Superior temporal gyrus (tissue), 1 donor: ENCODE measurements around the gene STAB1.

Source experiments
- DNase-seq: peaks from one replicate; pipeline ENCODE4 v3.0.0-alpha.2; 2016; ENCODE audit errors: extremely low spot score

STAB1 gene

DNA sequence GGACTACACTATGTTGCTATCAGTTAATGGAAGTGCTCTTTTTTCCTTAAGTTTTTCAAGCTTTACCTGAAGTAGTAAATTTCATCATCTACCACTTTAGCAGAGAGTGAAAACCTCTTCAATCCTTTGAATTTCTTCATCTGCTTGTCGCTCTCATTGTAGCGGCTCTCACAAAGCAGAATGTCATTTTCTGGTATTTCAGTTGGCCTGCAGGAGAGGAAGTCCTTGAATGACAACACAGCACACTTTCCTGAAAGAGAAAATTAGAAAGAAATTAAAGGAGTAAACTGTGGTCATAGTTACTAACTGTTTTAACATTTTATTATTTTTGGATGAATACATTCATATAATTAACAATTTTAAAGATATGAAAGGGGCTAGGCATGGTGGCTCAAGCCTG, 68.8 kb downstream of the STAB1 start:
- no peak for DNase-seq

DNA sequence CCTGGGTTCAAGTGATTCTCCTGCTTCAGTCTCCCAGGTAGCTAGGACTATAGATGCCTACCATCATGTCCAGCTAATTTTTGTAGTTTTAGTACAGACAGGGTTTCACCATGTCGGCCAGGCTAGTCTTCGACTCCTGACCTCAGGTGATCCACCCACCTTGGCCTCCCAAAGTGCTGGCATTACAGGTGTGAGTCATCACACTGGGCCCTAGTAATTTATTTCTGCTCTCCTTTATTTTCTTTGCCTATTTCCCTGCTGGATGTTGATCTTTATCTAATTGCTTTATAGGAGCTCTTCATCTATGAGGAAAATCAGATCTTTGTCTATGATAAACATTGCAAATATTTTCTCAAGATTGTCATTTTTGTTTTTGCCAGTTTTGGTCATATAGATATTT, 72.9 kb downstream of the STAB1 start:
- DNase-seq, result no peak

DNA sequence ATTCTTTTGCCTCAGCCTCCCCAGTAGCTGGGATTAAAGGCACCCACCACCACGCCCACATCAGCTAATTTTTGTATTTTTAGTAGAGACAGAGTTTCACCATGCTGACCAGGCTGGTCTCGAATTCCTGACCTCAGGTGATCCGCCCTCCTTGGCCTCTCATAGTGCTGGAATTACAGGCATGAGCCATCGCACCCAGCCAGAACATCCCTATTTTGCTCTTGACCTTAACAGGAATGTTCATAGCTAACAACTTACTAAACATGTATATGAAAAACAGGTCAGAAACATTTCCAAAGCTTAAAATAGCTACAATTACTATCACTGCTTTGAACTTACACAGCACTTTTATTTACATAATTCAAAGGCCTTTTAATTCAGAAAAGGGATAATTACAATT, 74.9 kb downstream of the STAB1 start:
- no peak for DNase-seq

DNA sequence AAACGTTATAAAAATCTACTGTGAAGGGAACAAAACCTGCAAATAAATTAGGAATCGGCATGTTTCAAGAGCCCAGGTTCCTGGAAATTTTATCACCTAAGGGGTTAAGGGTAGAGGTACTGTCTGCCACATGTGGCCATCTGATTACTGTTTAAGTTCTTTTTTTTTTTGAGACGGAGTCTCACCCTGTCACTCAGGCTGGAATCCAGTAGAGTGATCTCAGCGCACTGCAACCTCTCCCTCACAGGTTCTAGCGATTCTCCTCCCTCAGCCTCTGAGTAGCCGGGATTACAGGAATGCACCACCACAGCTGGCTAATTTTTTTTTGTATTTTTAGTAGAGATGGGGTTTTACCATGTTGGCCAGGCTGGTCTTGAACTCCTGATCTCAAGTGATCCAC, 77.1 kb downstream of the STAB1 start:
- no peak for DNase-seq
